Fibroblast of skin of right quadriceps (primary cell): ENCODE measurements around the gene MIPOL1.
"Not testable (repeated sequence)": the region's sequence is repeated elsewhere in the genome, so short reads cannot be mapped to it uniquely, and the experiment has no call there.

Experiments used
- DNase-seq: peaks from one replicate; pipeline ENCODE4 v3.0.0-alpha.2; 2013

Gene MIPOL1

GRCh38 chr14:37187840-37188577, 9.7 kb upstream of the MIPOL1 start:
- DNase-seq: not testable (repeated sequence)

- not testable (repeated sequence) for DNase-seq
Measured at GRCh38 chr14:37189733-37190132, 8.0 kb upstream of the MIPOL1 start.

- DNase-seq: no peak
Measured at GRCh38 chr14:37194698-37195097, 3.0 kb upstream of the MIPOL1 start.

GRCh38 chr14:37195327-37195726, 2.4 kb upstream of the MIPOL1 start:
- peak; percentile 74 for DNase-seq

GRCh38 chr14:37196604-37197420, 925 bp upstream of the MIPOL1 start:
- DNase-seq: peak; percentile 38

- DNase-seq: no peak
Measured at GRCh38 chr14:37198273-37198598, 499 bp downstream of the MIPOL1 start.

- no peak for DNase-seq
Measured at GRCh38 chr14:37198907-37199306, 1.2 kb downstream of the MIPOL1 start.

GRCh38 chr14:37201724-37202123, 4.0 kb downstream of the MIPOL1 start:
- no peak for DNase-seq

- DNase-seq: peak; percentile 31
Measured at GRCh38 chr14:37202265-37202664, 4.5 kb downstream of the MIPOL1 start.

- DNase-seq: no peak
Measured at GRCh38 chr14:37202812-37203211, 5.1 kb downstream of the MIPOL1 start.

- no peak for DNase-seq
Measured at GRCh38 chr14:37203423-37203822, 5.7 kb downstream of the MIPOL1 start.

GRCh38 chr14:37205623-37206605, 8.2 kb downstream of the MIPOL1 start:
- not testable (repeated sequence) for DNase-seq

- DNase-seq: not testable (repeated sequence)
Measured at GRCh38 chr14:37209617-37210016, 11.9 kb downstream of the MIPOL1 start.

GRCh38 chr14:37210448-37210847, 12.7 kb downstream of the MIPOL1 start:
- DNase-seq: no peak

GRCh38 chr14:37213016-37213415, 15.3 kb downstream of the MIPOL1 start:
- DNase-seq: no peak

GRCh38 chr14:37215345-37215744, 17.6 kb downstream of the MIPOL1 start:
- no peak for DNase-seq

- no peak for DNase-seq
Measured at GRCh38 chr14:37221073-37221472, 23.3 kb downstream of the MIPOL1 start.

GRCh38 chr14:37223947-37224474, 26.3 kb downstream of the MIPOL1 start:
- no peak for DNase-seq

- DNase-seq: not testable (repeated sequence)
Measured at GRCh38 chr14:37225668-37226067, 27.9 kb downstream of the MIPOL1 start.

- peak; percentile 59 for DNase-seq
Measured at GRCh38 chr14:37230551-37231194, 32.9 kb downstream of the MIPOL1 start.

GRCh38 chr14:37232907-37233481, 35.3 kb downstream of the MIPOL1 start:
- peak; percentile 59 for DNase-seq

GRCh38 chr14:37234222-37234621, 36.5 kb downstream of the MIPOL1 start:
- no peak for DNase-seq
